ENCODE data around the gene MLEC. TPM values are rescaled to one million over a fixed set of nuclear protein-coding genes. Genes with fewer than 3 reads are reported as not detected.

Gene MLEC
- polyA plus RNA-seq, 2 of the 4 experiments (the other 2 are of a cell fraction), result 89.1 to 117 TPM

GRCh38 chr12:120653611-120654010, 33.3 kb upstream of the MLEC start:
- peaks cover 15% of the 10 kb centered on the region; the same call in 2 of the 3 replicates for H3K4me1 ChIP-seq
- ChIA-PET POLR2A (no interaction called here), CTCF (interaction anchor here (11.2 kb wide), 1 partner anchor 73 kb away, joined by 155 read pairs; the partner anchor contains the start of gene POP5)
- no peak for FAIRE-seq
- TF ChIP-seq USF2 (IDR thresholded peaks at IDR 0.05) (no peak), PHF8 (IDR thresholded peaks at IDR 0.05; ENCODE audit: borderline replicate concordance, low read depth) (no peak)
- H3K4me3 ChIP-seq, result no peak overlapping the region
- ATAC-seq, result no peak
- no peak overlapping the region for H3K27ac ChIP-seq
- no peak for DNase-seq (ENCODE audit: low read depth in 1 of 2, low spot score in 1 of 2)
- no peaks in the 10 kb centered on the region for H3K9me3 ChIP-seq
- 88% methylated on average over 11 of the region's 11 CpGs for WGBS (ENCODE audit: missing lambda C conversion rate)
- no peak overlapping the region for H3K4me2 ChIP-seq

- DNase-seq (ENCODE audit: low read depth in 1 of 2, low spot score in 1 of 2) (no peak), FAIRE-seq (no peak), ATAC-seq (no peak)
- 85% methylated on average over 10 of the region's 10 CpGs for WGBS (ENCODE audit: missing lambda C conversion rate)
- no peak for TF ChIP-seq TP53 (CRISPR knock-in tag; IDR thresholded peaks at IDR 0.05)
- TF ChIP-seq, protein P1, sequence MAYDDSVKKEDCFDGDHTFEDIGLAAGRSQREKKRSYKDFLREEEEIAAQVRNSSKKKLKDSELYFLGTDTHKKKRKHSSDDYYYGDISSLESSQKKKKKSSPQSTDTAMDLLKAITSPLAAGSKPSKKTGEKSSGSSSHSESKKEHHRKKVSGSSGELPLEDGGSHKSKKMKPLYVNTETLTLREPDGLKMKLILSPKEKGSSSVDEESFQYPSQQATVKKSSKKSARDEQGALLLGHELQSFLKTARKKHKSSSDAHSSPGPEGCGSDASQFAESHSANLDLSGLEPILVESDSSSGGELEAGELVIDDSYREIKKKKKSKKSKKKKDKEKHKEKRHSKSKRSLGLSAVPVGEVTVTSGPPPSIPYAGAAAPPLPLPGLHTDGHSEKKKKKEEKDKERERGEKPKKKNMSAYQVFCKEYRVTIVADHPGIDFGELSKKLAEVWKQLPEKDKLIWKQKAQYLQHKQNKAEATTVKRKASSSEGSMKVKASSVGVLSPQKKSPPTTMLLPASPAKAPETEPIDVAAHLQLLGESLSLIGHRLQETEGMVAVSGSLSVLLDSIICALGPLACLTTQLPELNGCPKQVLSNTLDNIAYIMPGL (CRISPR knock-in tag; IDR thresholded peaks at IDR 0.05; ENCODE audit: borderline replicate concordance), result no peak
- no peak for TF ChIP-seq HDAC2 (IDR thresholded peaks at IDR 0.05)
- no peak for TF ChIP-seq KDM1A (IDR thresholded peaks at IDR 0.05; ENCODE audit: low read depth)
- no peak for TF ChIP-seq MAZ (IDR thresholded peaks at IDR 0.05; ENCODE audit: borderline replicate concordance, low read depth, low read length)
- TF ChIP-seq POLR2AphosphoS2 (conservative IDR thresholded peaks at IDR 0.05; ENCODE audit: low read length), result no peak
- TF ChIP-seq MAX (IDR thresholded peaks at IDR 0.05), result no peak
- TF ChIP-seq CBX2 (IDR thresholded peaks at IDR 0.05; ENCODE audit: borderline replicate concordance, low read depth), result no peak
- no peak for TF ChIP-seq ZNF302 (CRISPR knock-in tag; IDR thresholded peaks at IDR 0.05)
- Histone ChIP-seq H3K27ac (no peak overlapping the region), H3K4me2 (no peak overlapping the region), H3K4me3 (no peak overlapping the region), H3K4me1 (peaks cover 8% of the 10 kb centered on the region; the same call in 1 of the 3 replicates), H3K9me3 (no peaks in the 10 kb centered on the region)
- POLR2A ChIA-PET, result no interaction called here
- CTCF ChIA-PET, result interaction anchor here (0.6 to 11.2 kb wide), 6 partner anchors 15 to 317 kb away, joined by 3 to 155 read pairs (median 3); partner anchors contain the start of gene POP5
Observed at GRCh38 chr12:120654656-120655055, 32.3 kb upstream of the MLEC start.

GRCh38 chr12:120656008-120656407, 30.9 kb upstream of the MLEC start:
- no peak overlapping the region for H3K4me3 ChIP-seq
- no peak for FAIRE-seq
- POLR2A ChIA-PET, result no interaction called here
- CTCF ChIA-PET, result interaction anchor here (1.3 to 1.7 kb wide), 2 partner anchors 13 to 316 kb away, joined by 3 to 4 read pairs; no protein-coding TSS in a partner anchor
- H3K4me1 ChIP-seq, result peaks cover 8% of the 10 kb centered on the region; the same call in 1 of the 3 replicates
- H3K27ac ChIP-seq, result no peak overlapping the region
- no peak for ATAC-seq
- 84% methylated on average over 13 of the region's 14 CpGs for WGBS (ENCODE audit: missing lambda C conversion rate)
- no peak overlapping the region for H3K4me2 ChIP-seq
- no peak for DNase-seq (ENCODE audit: low read depth in 1 of 2, low spot score in 1 of 2)
- no peaks in the 10 kb centered on the region for H3K9me3 ChIP-seq
- TF ChIP-seq HOXB13 (CRISPR knock-in tag; IDR thresholded peaks at IDR 0.05; ENCODE audit: low read depth), result no peak
- TF ChIP-seq MAX (IDR thresholded peaks at IDR 0.05), result no peak
- TF ChIP-seq KDM5A (IDR thresholded peaks at IDR 0.05), result no peak
- TF ChIP-seq USF2 (IDR thresholded peaks at IDR 0.05), result no peak
- TF ChIP-seq, protein P2, sequence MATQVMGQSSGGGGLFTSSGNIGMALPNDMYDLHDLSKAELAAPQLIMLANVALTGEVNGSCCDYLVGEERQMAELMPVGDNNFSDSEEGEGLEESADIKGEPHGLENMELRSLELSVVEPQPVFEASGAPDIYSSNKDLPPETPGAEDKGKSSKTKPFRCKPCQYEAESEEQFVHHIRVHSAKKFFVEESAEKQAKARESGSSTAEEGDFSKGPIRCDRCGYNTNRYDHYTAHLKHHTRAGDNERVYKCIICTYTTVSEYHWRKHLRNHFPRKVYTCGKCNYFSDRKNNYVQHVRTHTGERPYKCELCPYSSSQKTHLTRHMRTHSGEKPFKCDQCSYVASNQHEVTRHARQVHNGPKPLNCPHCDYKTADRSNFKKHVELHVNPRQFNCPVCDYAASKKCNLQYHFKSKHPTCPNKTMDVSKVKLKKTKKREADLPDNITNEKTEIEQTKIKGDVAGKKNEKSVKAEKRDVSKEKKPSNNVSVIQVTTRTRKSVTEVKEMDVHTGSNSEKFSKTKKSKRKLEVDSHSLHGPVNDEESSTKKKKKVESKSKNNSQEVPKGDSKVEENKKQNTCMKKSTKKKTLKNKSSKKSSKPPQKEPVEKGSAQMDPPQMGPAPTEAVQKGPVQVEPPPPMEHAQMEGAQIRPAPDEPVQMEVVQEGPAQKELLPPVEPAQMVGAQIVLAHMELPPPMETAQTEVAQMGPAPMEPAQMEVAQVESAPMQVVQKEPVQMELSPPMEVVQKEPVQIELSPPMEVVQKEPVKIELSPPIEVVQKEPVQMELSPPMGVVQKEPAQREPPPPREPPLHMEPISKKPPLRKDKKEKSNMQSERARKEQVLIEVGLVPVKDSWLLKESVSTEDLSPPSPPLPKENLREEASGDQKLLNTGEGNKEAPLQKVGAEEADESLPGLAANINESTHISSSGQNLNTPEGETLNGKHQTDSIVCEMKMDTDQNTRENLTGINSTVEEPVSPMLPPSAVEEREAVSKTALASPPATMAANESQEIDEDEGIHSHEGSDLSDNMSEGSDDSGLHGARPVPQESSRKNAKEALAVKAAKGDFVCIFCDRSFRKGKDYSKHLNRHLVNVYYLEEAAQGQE (IDR thresholded peaks at IDR 0.05), result no peak
- TF ChIP-seq EHF (CRISPR knock-in tag; IDR thresholded peaks at IDR 0.05), result no peak
- TF ChIP-seq, protein P3, sequence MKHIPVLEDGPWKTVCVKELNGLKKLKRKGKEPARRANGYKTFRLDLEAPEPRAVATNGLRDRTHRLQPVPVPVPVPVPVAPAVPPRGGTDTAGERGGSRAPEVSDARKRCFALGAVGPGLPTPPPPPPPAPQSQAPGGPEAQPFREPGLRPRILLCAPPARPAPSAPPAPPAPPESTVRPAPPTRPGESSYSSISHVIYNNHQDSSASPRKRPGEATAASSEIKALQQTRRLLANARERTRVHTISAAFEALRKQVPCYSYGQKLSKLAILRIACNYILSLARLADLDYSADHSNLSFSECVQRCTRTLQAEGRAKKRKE (CRISPR knock-in tag; IDR thresholded peaks at IDR 0.05; ENCODE audit: low read depth), result no peak
- TF ChIP-seq GATA3 (IDR thresholded peaks at IDR 0.05; ENCODE audit: borderline replicate concordance), result no peak
- TF ChIP-seq RNF2 (IDR thresholded peaks at IDR 0.05; ENCODE audit: borderline replicate concordance, low read depth), result no peak
- no peak for TF ChIP-seq RCOR1 (IDR thresholded peaks at IDR 0.05; ENCODE audit: low read depth, low read length)
- no peak for TF ChIP-seq NFE2L2 (conservative IDR thresholded peaks at IDR 0.05; ENCODE audit: low read length)
- TF ChIP-seq RARB (CRISPR knock-in tag; IDR thresholded peaks at IDR 0.05), result no peak
- no peak for TF ChIP-seq NR3C1 (IDR thresholded peaks at IDR 0.05)
- TF ChIP-seq CHD2 (IDR thresholded peaks at IDR 0.05; ENCODE audit: low read length, partially characterized antibody), result no peak
- no peak for TF ChIP-seq POLR2AphosphoS2 (conservative IDR thresholded peaks at IDR 0.05; ENCODE audit: low read length)
- TF ChIP-seq HOXA7 (CRISPR knock-in tag; IDR thresholded peaks at IDR 0.05), result no peak
